ENCODE results near the gene OPTC.
"Not testable (repeated sequence)": the region's sequence is repeated elsewhere in the genome, so short reads cannot be mapped to it uniquely, and the experiment has no call there.

The OPTC gene

DNA sequence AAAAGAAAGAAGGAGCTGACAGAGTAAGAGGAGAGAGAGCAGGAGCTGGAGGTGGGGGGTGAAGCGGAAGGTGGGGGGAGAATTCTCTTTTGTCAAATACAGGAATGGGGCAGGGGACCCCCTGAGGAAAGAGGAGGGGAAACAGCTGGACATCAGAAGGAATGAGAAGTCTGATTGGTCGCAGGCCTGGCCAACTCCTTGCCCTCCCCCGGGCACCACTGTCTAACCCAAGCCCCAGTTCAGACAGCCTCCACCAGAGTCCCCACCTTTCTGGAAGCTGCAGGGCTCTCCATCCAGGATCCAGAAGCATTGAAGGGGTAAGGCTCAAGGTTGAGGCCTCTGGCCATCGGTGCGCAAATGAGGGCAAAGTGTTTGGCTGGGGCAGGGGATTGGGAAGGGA is at the start of gene OPTC:
OPTC (plus strand) TSS at position 253 of the 400 bp plus-strand sequence. CDS start 1,853 bp downstream, outside the sequence.
- TF ChIP-seq CTCF (conservative IDR thresholded peaks at IDR 0.05; ENCODE audit: low read depth, low read length) = no peak
- no peak within 1 kb of the TSS for H3K4me3 ChIP-seq (ENCODE audit: low read length)
- no peak for DNase-seq (ENCODE audit: low read depth)

DNA sequence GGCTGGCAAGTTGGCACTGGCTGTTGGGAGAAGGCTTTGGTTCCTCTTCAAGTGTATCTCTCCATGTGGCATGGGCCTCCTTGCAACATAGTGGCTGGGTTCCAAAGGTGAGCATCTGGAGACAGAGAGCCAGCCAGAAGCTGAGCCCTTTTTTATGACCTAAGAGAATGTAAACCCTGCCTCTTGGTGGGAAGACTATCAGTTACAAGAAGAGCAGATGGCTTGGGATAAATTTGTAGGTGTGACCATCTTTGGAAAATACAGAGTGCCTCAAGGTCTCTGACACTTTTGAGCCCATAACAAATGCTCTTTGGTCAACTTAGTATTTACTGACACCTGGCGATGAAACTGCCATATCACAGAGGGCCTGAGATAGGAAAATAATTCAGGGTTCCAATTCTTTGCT is 49.8 kb upstream of the OPTC start:
- no peak for DNase-seq (ENCODE audit: low read depth)
- no peak for TF ChIP-seq CTCF (conservative IDR thresholded peaks at IDR 0.05; ENCODE audit: low read depth, low read length)
- H3K4me3 ChIP-seq (ENCODE audit: low read length) = no peak overlapping the region

GRCh38 chr1:203447151-203447550 is 46.8 kb upstream of the OPTC start:
- DNase-seq (ENCODE audit: low read depth) = no peak
- no peak overlapping the region for H3K4me3 ChIP-seq (ENCODE audit: low read length)
- TF ChIP-seq CTCF (conservative IDR thresholded peaks at IDR 0.05; ENCODE audit: low read depth, low read length) = no peak

DNA sequence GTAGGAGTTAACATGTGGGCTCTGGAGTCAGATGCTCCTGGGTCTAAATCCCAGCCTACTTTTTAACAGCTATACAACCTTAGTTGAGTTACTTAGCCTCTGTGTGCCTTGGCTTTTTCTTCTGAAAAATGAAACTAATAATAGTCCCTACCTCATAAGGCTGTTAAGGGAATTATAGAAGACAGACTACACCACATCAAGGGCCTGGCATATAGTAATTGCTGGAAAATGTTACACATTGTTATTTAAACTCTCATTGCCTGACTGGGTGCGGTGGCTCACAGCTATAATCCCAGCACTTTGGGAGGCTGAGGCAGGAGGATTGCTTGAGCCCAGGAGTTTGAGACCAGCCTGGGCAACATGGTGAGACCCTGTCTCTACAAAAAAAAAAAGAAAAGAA is 46.4 kb upstream of the OPTC start:
- DNase-seq (ENCODE audit: low read depth); H3K4me3 ChIP-seq (ENCODE audit: low read length): not testable (repeated sequence)

- no peak for TF ChIP-seq CTCF (conservative IDR thresholded peaks at IDR 0.05; ENCODE audit: low read depth, low read length)
- no peak overlapping the region for H3K4me3 ChIP-seq (ENCODE audit: low read length)
- no peak for DNase-seq (ENCODE audit: low read depth)
These were observed 45.4 kb upstream of the OPTC start for GRCh38 chr1:203448521-203449061.

DNA sequence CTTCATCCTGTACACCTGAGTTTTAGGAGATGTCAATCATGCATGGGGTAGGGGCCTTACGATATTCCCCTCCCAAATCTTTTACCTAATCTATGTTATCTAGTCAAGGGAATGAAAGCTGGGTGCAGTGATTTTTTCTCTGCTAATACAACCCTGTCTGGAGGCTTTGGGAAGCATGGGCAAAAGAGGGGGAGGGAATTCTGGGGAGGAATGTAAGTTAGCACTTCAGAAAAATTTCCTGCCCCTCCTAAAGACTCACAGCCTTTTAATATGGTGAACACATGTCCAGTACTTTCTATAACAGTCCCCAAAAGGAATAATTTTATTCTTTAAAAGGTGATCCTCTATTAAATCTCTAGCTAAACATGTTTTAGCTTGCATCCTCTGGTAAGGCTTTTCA is 44.0 kb upstream of the OPTC start:
- no peak for DNase-seq (ENCODE audit: low read depth)
- no peak for TF ChIP-seq CTCF (conservative IDR thresholded peaks at IDR 0.05; ENCODE audit: low read depth, low read length)
- H3K4me3 ChIP-seq (ENCODE audit: low read length) = no peak overlapping the region

DNA sequence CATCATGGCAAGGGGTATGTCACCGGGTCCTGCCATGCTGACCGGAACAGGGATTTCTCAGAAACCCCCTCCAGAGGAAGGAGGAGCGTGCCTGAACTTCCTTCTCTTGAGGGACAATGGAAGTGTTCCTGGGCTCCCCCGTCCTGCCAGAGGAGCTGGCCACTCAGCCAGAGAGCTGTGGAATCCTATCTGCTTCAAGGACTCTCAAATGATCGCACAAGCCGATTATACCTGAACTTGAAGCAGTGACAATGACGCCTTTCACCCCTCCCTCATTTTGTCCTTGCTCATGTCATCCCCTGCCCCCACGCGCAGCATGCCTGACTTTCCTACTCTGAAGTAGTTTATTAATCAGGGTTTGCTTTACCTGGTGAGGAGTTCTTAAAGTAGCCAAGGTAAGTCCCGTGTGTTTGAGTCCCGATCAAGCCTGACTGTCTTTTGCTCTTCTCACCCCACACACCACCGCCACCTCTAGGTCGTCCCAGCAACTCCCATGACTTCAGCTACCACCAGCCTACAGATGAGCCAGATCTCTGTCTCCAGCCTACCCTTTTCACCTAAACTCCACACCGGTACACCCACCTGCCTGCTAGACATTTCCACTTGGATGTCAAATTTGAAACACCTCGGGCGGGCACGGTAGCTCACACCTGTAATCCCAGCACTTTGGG is 43.3 kb upstream of the OPTC start:
- no peak for TF ChIP-seq CTCF (conservative IDR thresholded peaks at IDR 0.05; ENCODE audit: low read depth, low read length)
- DNase-seq (ENCODE audit: low read depth) = no peak
- H3K4me3 ChIP-seq (ENCODE audit: low read length) = no peak overlapping the region

Data from retinal pigment epithelial cell (primary cell).